Measurements from ENCODE around the gene TLR7.

The TLR7 gene

GRCh38 chrX:12932244-12932643, 65.4 kb downstream of the TLR7 start:
- Histone ChIP-seq H3K36me3 (ENCODE audit: control insufficient read depth in 1 of 2, insufficient read depth in 2 of 2, low read length in 2 of 2) (no peaks in the 10 kb centered on the region), H3K27me3 (ENCODE audit: low read depth, low read length) (no peaks in the 10 kb centered on the region), H3K4me1 (ENCODE audit: control insufficient read depth in 1 of 2, insufficient read depth in 2 of 2, low read length in 2 of 2) (no peaks in the 10 kb centered on the region), H3K27ac (ENCODE audit: low read length) (no peak overlapping the region), H3K9me3 (ENCODE audit: control insufficient read depth in 1 of 2, low read length in 2 of 2) (no peaks in the 10 kb centered on the region), H3K4me3 (ENCODE audit: low read depth in 1 of 2, low read length in 2 of 2) (no peak overlapping the region)

GRCh38 chrX:12934850-12935249, 68.0 kb downstream of the TLR7 start:
- H3K9me3 ChIP-seq (ENCODE audit: control insufficient read depth in 1 of 2, low read length in 2 of 2), result no peaks in the 10 kb centered on the region
- H3K4me3 ChIP-seq (ENCODE audit: low read depth in 1 of 2, low read length in 2 of 2), result no peak overlapping the region
- H3K4me1 ChIP-seq (ENCODE audit: control insufficient read depth in 1 of 2, insufficient read depth in 2 of 2, low read length in 2 of 2), result no peaks in the 10 kb centered on the region
- no peaks in the 10 kb centered on the region for H3K27me3 ChIP-seq (ENCODE audit: low read depth, low read length)
- no peak overlapping the region for H3K27ac ChIP-seq (ENCODE audit: low read length)
- H3K36me3 ChIP-seq (ENCODE audit: control insufficient read depth in 1 of 2, insufficient read depth in 2 of 2, low read length in 2 of 2), result no peaks in the 10 kb centered on the region

GRCh38 chrX:12936947-12937346, 70.1 kb downstream of the TLR7 start:
- Histone ChIP-seq H3K4me1 (ENCODE audit: control insufficient read depth in 1 of 2, insufficient read depth in 2 of 2, low read length in 2 of 2) (no peaks in the 10 kb centered on the region), H3K4me3 (ENCODE audit: low read depth in 1 of 2, low read length in 2 of 2) (no peak overlapping the region), H3K36me3 (ENCODE audit: control insufficient read depth in 1 of 2, insufficient read depth in 2 of 2, low read length in 2 of 2) (no peaks in the 10 kb centered on the region), H3K27me3 (ENCODE audit: low read depth, low read length) (no peaks in the 10 kb centered on the region), H3K9me3 (ENCODE audit: control insufficient read depth in 1 of 2, low read length in 2 of 2) (no peaks in the 10 kb centered on the region), H3K27ac (ENCODE audit: low read length) (no peak overlapping the region)
